Right renal cortex interstitium (tissue), 3 donors: ENCODE results near the gene MAD1L1. TPM values are rescaled to one million over a fixed set of nuclear protein-coding genes. Genes with fewer than 3 reads are reported as not detected.
"Not testable (repeated sequence)": the region's sequence is repeated elsewhere in the genome, so short reads cannot be mapped to it uniquely, and the experiment has no call there.

Experiments
- DNase-seq, 3 donors: peaks; one replicate each; pipeline ENCODE4 v3.0.0-alpha.2; 2013; ENCODE audit warnings: low read depth in 3 of 3, low spot score in 2 of 3
- polyA plus RNA-seq, 3 donors: library from polyadenylated mRNA; unstranded; fragments of 120-200 nt; gene quantifications; one replicate each; pipeline ENCODE4 v1.2.1, GENCODE V29; 2013; ENCODE audit not compliant: insufficient read length in 3 of 3

Gene MAD1L1
- polyA plus RNA-seq, 3 donors, result 22.9 to 26.0 (median 25.1) TPM

GRCh38 chr7:1941464-1942242 is 291.1 kb downstream of the MAD1L1 start:
- no peak for DNase-seq

GRCh38 chr7:1940863-1941262 is 291.9 kb downstream of the MAD1L1 start:
- DNase-seq, result no peak

DNA sequence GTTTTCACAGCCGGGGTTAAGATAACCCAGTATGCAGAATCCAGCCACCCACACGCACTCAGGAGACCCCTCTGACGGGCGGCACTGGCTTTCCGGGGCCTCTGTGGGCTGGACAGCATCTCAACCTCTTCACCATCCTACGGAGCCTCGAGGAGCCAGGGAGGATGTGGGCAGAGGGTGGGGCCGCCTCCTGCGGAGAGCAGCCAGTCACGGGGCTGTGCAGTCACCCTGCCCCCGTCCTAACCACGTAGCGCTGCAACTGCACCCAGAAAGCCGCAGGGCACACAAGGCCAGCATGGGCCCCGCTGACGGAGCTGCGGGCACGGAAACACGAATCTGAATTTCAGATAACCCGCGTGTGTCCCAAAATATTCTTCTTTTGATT is 292.4 kb downstream of the MAD1L1 start:
- no peak for DNase-seq

DNA sequence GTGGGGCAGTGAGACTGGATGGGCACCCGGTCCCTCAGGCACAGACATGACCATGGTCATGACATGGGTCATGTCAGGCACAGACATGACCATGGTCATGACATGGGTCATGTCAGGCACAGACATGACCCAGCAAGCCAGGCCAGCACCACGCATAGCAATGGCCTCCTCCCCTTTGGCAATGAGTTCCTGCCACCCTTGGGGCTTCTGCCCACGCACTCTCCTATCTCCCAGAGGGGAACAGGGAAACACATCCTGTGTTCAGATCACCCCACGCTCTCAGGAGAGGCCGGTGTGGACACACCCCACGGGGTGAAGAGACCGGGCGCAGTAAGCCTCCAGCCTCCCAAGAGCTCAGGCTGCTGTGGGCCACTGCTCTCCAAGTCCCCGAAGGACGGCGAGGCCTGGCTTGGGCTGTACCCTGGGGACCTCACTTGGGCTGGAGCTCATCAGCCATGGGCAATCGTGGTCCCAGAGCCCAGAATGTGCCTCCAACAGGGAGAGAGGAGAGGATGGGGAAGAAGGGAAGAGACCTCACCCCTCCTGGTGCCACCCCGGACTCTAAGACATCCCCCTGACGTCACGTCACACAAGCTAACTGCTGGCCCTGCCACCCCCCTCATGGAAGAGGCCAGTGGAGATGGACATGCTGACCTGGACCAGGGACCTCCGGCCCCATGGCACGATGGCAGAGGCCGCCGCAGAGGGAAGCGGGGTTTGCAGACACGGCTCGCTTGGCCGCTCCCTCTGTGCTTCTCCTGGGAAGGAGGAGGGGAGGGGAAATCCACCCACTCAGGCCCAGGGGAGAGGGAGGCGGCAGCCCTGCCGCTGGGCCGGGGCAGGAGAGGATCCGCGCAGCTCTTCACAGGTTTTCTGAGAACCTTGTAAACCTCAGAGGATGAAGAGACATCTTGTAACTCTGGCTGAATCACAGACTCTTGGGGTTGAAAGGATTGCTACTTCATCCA is 293.0 kb downstream of the MAD1L1 start:
- no peak for DNase-seq

- DNase-seq, result no peak
These were observed 293.8 kb downstream of the MAD1L1 start for GRCh38 chr7:1938788-1939433.

DNA sequence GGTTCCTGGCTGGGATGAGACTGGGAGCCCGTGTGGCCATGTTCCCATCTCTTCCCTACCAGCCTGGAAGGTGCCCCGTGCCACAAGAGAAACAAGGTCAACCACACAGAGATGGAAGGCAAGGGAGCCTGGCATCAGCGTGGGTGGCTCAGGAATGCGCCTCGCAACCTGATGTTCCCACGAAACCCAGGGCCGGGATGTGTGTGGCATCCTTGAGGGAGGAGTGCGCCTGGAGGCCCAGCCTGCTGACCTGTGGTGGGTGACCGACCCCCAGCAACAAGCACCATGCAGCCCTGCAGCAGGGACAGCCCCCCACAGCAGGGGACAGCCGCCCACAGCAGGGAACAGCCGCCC is 295.5 kb downstream of the MAD1L1 start:
- no peak for DNase-seq

DNA sequence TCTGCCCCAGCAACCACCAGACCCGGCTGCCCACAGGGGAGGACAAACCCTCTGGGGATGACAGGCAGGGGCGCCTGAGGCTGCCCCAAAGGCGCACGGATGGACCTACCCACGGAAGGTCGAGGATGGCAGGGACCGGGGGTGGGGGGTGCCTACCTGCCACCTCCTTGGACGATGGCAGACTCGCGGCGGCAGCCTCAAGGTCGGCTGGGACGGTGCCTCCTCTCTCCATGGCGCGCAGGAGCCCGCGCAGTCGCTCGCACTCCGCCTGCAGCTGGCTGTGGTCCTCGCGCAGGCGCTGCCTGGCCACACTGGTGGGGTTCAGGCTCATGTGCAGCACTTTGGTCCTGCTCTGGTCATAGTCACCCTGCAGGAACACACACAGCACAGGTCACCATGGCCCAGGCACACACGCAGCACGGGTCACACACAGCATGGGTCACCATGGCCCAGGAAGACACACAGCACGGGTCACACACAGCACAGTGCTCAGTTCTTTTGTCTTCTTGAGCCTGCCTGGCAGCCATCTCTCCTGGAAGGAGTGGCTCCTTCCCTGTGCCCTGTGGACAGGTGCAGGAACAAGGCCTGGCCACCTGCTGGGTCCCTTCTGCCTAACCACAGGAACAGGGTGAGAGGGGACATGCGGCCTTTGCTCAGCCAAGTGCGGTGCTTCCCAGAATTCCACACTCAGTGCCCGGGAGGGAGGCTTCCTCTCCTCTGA is 296.1 kb downstream of the MAD1L1 start:
- no peak for DNase-seq

- no peak for DNase-seq
These were observed 296.8 kb downstream of the MAD1L1 start for GRCh38 chr7:1936006-1936310.

DNA sequence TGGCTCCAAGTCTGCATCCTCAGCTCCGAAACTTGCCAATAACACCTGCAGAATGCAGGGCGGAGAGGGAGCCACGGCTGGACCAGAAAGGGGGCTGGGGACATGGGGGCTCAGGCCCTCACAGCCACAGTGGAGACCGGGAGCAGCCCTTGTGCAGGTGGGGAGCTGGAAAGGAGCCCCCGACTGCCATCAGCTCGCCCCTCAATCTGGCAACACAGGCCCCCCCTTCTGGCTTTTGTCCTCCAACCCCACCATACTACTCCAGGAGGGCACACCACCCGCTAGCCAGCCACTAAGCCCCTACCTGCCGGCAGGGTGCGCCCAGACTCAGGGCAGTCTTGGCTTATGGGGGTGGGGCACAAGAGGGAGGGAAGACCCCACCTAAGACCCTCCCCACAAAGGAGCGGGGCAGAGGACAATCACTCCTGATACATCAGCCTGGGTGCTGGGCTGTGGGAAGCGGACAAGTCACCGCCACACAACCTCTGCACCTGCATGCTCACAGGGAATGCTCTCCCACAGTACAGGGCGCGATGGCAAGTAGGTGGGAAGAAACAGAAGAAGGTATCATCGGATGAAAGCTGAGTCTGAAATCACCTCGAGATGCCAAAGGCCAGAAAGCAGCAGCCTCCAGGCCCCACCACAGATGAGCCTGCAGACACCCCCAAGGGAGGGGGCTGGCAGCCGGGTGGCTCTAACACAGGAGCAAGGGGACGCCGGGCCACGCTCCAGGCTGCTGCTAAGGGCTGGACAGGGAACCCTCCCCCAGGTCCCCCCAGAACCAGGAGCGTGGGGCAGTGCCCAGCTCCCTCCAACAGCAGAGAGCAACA is 297.4 kb downstream of the MAD1L1 start:
- DNase-seq, result no peak

DNA sequence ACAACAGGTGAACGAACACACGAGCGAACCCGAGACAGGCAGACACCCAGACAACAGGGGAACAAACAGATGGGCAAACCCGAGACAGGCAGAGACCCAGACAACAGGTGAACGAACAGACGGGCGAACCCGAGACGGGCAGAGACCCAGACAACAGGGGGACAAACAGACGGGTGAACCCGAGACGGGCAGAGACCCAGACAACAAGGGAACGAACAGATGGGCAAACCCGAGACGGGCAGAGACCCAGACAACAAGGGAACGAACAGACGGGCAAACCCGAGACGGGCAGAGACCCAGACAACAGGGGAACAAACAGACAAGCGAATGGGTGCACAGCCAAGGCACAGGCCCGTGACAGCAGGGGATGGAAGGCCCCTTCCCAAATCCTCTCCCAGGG is 298.0 kb downstream of the MAD1L1 start:
- DNase-seq, result no peak

DNA sequence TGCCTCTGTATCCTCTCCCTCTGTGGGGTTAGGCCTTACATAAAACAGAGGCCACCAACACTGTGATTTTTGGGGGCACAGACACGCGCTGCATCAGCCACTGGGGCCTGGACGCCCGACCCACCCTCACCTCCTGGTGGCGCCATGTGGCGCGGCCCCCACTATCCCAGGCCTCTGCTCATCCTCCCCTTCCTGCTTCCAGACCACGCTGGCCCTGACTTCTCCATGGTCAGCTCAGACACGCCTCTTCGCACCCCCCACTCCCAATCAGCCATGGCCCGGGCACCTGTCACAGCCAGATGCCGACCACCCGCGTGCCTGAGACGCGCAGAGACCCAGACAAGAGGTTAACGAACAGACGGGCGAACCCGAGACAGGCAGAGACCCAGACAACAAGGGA is 298.7 kb downstream of the MAD1L1 start:
- DNase-seq, result no peak

DNA sequence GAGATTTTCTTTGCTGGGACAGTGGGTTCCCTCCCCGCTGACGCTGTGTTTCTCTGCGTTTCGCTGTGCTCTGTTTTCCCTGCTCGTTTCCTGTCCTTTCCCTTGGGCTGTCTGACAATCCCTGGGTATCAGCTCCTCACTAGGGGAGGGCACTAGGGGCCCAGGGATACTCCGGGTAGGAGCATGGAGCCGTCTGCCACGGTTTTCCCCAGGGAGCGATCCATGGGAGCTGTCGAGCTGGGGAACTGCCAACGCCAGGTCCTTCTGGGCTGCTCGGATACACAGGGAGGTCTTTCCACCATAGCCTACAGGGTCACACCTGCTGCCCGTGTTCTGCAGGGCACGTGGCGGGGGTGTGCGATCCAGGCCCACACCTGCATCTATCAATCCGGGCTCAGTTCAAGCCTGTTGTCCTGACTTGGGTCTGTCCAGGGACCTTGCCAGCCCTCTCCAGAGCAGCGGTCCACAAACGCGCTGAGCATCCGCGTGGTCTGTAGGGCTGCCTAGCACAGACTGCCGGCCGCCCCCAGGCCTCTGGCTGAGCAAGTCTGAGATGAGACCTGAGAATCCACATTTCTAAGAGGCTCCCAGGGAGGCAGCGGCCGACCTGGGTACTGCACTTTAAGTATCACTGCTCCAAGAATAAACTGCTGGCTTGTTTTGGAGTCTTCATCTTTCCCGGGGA is 299.5 kb downstream of the MAD1L1 start:
- no peak for DNase-seq

DNA sequence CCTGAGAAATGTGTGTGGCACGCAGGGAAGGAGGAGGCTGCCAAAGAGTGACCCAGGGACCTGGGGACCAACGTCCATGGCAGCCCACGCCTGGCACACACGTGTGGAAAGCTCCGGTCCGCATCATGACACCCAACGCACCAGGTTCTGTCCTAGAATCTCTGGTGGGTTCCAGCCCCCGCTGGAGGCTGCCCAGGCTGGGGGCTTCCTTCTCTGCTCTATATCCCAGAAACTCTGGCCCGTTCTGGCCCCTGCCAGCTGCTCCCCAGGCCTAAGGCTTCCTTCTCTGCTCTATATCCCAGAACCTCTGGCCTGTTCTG is 300.8 kb downstream of the MAD1L1 start:
- no peak for DNase-seq

DNA sequence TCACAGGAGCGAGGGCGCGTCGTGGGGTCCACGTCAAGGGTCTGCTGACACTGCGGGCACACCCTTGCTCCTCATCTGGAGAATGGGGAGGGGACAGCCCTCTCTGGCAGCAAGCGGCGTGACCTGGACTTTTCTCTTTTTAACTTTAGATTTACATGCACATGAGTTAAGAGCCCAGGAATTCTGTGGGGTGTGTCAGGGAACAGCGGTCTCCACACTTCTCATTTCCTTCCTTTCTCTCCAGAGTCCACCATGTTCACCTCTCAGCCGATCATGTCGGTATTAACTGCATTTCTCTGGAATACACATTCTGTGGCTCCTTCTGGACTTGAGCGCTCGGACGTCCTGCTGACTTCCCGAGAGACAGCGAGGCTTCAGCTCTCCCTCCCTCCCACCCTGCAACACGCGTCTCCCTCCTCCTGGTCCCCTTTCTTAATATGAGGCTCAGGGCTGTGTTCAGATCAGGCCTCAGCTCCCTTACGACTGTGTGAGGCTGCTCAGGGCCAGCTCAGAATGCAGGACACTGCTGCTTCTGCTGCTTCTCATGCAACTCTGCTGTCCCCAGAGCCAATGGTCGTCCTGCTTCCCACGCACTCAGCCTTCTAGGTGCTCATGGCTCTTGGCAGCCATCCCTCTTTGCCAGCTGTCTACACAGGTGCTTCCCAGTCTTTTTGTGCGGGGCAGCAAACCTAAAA is 301.3 kb downstream of the MAD1L1 start:
- no peak for DNase-seq

- no peak for DNase-seq
These were observed 302.2 kb downstream of the MAD1L1 start for GRCh38 chr7:1930381-1931065.

DNA sequence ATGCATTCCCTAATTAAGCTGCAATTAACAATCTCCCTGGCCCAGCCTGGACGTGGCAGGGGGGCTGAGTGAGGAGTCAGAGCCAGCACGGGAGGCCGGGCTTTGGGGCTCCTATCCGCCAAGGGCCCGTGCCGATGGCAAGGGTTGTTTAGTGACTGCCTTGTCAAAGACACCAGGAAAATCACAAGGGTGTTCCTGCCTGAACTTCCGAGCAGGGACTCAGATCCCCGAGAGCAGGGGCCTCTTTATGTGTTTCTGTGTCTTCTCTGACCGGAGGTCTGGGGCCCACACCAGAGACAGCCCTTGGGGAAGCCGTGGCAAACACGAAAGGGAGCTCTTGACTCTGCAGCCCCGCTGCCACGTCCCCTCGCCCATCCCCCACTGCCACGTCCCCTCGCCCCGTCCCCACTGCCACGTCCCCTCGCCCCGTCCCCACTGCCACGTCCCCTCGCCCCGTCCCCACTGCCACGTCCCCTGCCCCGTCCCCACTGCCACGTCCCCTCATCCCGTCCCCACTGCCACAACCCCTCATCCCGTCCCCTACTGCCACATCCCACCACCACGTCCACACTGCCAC is 303.3 kb downstream of the MAD1L1 start:
- DNase-seq, result not testable (repeated sequence)

- DNase-seq, result no peak
These were observed 303.9 kb downstream of the MAD1L1 start for GRCh38 chr7:1928645-1929348.
